Measurements from ENCODE around the gene WBP1.

DNA sequence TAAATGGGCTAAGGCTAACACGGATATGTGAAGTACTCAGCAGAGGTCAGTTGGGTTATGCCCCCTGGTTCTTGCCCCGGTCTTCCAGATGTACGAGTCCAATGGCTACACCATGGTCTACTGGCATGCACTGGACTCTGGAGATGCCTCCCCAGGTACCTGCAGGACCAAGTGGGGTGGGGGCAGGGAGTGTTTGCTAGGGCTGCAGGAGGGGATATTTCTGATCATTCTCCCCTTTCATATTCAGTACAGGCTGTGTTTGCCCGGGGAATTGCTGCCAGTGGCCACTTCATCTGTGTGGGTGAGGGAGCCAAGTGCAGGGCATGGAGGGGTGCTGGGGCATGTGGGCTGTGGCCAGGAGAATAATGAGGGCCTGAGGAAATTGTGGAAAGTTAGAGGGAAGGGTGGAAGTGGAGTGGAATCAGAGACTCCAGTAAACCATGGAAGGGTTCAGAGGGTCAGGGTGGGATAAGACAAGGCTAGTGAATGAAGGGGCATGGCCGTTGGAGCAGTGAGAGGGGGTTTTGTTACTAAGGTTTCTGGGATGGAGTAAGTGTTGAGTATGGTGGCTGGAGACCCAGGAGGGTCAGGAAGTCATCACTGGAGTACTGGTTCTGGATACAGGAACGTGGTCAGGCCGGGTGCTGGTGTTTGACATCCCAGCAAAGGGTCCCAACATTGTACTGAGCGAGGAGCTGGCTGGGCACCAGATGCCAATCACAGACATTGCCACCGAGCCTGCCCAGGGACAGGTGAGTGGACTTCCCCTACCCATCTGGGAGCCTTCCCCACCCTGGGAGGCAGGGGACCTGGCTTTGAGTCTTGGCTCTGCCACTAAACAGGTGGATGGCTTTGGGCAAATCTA is 34.8 kb upstream of the WBP1 start:
- no peak for TF ChIP-seq POLR2A (IDR thresholded peaks at IDR 0.05; ENCODE audit: low read depth)
- TF ChIP-seq CTCF (IDR thresholded peaks at IDR 0.05) = no peak
- no peak for TF ChIP-seq EP300 (IDR thresholded peaks at IDR 0.05)
- TF ChIP-seq POLR2AphosphoS5 (IDR thresholded peaks at IDR 0.05) = no peak

Measured in esophagus muscularis mucosa (tissue), 4 donors.